NCI-H1930 (cell line): ENCODE data around the gene TTF1.
"Not testable (repeated sequence)": the region's sequence is repeated elsewhere in the genome, so short reads cannot be mapped to it uniquely, and the experiment has no call there.

Experiments
- DNase-seq, 2 experiments: peaks; one replicate each; lab custom pipeline; 2025; lab: John Stamatoyannopoulos, UW

The TTF1 gene

DNA sequence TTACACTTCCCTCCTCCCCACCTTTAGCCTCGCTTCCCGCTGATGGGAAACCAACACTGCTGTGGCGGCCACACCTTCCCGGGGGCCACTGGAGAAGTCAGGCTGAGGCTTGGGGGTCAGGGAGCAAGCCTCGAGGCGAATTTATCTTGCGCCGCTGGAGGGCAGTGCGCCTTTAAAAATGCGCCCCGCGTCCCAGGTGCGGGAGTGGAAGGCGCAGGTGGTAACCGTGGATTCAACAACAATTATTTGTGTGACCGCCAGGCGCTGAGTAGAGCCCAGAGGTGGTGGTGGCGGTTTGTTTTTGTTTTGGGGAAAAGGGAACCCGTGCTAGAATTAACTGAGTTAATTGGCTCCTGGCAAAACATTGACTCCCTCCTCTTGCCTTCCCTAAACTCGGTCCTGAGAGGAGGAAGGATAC lies 4.5 kb upstream of the TTF1 start:
- DNase-seq, result peak; percentile 60 to 64

DNA sequence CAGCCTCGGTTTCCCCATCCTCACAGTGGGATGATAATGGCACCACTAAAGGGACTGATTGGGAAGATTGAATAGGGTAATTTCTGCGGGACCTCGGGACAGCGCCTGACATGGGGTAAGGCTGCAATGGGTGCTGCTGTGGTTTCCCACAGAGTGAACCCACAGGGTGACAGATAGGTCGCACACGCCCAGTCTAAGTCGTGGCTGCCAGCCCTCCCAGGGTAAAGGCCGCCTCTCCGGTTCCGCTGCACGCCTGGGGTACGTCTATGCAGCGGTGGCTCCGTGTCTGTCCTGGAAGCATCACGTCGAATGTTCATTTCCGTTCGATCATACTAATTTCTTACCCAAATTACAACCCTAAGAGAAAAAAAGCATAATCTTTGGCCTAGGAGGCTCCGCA lies 4.0 kb upstream of the TTF1 start:
- no peak for DNase-seq

DNA sequence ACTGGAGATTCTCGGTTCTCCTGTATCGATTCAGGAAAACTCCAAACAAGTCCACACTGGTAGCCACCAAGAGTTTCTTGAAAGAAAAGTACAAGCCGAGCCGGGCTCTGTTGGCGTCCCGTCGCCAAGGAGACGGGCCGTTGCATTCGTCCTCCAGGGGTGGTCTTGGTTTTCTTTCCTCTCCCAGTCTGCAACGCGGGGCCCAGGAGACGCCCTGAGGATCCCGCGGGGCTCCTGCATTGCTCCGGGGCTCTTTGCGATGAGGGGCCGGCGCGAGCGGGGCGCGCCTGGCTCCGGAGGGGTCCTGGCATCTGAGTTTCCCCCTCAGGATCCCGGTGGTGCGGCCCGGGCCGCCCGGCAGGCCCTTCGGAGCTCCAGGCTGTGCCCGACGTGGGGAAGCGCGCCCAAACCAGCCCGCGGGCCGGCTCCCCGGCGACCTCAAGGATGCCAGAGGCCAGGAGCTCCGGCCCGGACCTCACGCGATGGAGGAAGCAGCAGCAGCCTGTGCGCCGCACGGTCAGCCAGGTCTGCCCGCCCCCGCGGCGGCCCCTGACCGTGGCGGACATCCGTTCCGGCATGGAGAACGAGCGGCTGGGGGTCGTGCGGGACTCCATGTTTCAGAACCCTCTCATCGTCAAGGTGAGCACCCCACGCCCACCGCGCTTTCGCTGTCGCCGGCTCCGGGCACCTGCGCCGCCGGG lies 3.3 kb upstream of the TTF1 start, which contains the start of gene CFAP77:
Gene CFAP77, plus strand, starts transcription at position 384 of the 701 bp plus-strand sequence. Its CDS starts 61 bp downstream, at position 445.
- DNase-seq, result peak; percentile 8 to 43

DNA sequence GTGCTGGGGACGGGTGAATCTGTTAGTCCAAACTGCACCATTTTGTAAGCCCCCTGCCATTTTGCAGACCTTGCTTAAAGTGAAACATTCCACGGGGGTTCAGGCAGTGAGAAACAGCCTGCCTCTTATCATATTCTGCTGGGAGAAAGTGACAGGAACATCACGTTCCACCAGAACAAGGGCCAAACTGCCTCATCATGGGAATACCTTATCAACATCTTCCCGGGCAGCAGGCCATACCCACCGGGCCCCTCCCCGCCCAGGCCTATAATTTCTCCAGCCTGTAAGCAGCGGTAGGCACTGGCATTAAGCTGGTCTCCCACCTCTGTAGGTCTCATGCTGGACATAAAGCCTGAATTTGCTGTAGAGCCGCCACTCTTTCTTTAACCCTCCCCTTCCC lies 1.9 kb upstream of the TTF1 start:
- no peak for DNase-seq

DNA sequence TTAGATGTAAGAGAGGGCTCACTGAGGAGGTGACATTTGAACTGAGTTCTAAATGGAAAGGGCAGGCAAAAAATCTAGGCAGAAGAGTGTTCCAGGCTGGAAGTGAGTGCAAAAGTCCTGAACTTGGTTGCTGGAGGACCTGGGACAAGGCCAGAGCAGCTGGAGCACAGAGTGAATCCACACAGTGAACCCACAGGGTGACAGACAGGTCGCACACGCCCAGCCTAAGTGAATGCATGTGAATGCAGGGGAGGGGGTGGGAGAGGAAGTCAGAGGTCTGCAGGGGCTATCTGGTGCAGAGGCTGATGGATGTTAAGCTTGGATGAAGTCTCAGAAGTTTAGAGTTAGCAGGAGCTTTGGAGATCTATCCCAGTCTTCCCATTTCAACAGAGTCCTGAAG lies 556 bp upstream of the TTF1 start:
- DNase-seq, result no peak

DNA sequence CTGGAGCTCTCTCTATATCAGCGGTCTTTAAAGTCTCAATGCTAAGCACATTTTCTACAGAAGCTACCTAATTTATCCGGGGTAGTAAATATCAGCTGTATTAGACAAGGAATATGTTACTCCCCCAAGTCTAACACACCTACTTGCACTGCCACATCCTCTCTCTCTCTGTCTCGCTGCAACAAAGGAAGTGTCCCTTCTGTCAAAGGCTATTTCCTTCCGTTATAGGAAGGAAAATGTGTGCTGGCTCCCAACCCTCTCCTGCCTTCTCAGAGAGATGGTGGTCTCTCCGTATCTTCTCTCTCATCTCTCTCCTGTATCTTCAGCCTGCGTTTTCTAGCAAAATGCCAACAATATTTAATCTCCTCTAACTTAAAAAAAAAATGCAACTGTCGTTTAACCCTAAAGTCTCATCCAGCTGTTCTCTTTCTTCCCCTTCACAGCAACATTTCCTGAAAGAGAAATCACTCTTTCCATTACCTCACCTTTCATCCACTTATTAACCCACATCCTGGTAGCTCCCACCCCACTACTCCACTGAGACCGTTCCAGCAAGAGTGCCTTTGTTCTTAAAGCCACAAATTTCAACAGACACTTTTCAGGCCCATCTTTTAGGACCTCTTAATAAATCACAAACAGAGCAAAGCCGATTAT lies 2.3 kb downstream of the TTF1 start:
- no peak for DNase-seq

DNA sequence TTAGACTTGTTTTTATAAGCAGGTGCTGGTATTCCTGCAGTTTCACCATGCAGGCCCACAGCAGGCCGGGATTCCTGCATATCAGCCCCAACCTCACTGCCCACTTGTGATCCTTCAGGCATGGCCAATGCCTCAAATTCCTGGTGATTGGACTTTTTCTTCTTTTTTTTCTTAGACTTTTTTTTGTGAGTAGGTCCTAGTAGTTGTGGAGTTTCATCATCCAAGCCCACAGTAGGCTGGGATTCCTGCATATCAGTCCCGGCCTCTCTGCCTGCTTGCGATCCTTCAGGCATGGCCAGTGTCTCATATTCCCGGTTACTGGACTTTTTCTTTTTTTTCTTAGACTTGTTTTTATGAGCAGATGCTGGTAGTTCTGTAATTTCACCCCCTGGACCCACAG lies 4.8 kb downstream of the TTF1 start:
- DNase-seq, result no peak

DNA sequence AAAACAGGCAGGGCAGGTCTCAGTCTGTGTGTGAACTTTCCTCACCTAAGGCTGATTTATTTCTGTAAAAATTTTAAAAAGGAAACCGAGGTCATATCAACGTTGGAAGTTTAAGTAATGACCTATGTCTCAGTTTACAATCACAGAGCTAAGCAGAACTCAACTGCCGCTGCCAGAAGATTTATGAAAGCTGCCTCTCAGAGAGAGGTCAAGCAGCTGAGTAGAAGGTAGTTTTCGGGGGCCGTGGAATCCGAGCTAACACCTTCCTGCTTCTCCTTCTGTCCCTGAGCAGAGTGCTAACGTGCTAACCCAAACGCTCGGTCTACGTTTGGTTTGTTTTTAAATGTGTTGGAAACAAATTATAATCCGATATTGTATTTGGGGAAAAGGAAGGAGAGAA lies 11.1 kb downstream of the TTF1 start:
- DNase-seq, result no peak

DNA sequence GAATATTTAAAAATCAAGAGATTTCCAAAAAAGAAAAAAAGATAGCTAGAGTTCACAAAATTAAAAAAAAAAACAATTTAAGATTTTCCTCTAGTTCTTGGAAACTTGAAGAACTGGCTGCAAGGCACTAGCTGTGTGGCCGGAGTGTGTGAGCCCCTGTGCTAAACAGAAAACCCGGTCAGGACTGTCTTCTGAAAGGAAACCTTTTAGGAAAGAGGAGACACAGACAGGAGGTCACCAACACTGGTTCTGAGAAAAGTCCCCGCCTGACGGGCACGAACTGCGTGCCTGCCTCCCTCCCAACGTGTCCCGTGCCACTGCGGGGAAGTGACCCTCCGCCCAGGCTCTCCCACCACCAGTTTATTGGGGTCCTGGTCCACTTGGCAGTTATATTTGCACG lies 15.2 kb downstream of the TTF1 start:
- no peak for DNase-seq

DNA sequence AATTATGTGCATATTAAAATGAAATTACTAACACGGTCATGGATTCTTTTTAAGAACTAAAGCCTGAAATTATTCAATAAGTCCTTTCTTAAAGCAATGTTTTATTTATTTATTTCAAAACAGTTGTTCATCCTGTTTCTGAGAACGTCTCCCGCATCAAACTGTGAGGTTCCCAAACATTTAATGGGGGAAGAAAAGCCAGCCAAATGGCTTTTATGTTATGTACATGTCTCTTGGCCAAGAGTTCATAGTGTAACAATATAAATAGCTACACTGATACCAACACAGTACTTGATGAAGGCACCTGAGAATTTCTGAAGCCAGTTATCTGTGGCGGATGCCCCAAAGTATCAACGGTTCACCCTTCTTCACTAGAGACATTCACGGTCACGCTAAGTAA lies 15.7 kb downstream of the TTF1 start:
- no peak for DNase-seq

DNA sequence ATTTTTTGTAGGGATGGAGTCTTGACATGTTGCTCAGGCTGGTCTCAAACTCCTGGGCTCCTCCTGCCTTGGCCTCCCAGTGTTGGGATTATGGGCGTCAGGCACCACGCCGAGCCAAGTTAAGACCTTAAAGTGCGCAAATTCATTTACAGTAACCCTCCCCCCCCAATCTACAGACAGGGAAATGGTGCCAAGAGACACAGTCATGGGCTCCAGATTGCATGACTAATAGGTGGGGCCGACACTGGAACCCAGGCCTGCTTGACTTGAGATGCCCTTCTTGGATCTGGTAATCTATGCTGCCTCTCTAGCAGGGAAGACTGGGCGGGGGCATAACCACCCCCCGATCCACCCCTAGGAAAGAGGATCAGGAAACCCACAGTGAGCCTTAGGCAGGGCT lies 19.5 kb downstream of the TTF1 start:
- DNase-seq, result no peak

DNA sequence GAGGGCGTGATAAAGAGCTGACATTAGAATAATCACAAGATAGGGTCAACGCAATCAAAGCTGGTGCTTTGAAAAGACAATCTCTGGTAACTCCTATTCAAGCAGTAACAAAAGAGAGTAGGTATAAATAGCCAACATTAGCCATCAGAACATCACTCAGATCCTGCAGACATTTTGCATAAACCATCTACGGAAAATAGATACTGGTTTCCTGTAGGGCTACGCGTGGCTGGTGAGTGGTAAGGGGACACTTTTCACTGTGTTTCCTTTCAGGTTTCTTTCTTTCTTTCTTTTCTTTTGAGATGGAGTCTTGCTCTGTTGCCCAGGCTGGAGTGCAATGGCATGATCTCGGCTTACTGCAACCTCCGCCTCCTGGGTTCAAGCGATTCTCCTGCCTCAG lies 22.3 kb downstream of the TTF1 start:
- no peak for DNase-seq

DNA sequence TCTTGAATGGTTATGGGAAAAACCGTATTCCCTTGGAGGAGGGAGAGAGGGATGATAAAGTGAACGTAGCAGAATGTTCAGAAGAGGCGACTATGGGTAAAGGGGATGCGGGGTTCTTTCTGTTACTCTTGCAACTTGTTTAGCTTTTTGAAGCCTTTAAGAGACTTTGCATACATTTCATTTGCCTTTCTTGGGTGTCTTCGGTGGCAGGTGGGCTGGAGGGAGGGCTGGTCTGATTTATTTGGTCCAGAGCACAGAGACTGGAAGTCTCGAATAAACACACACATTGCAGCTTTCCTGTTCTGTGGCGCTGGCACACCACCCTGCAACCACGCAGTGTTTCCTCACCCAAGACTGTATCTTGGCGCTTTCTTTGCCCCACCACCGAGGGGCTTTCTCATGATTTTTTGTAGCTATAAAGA lies 23.2 kb downstream of the TTF1 start:
- no peak for DNase-seq

DNA sequence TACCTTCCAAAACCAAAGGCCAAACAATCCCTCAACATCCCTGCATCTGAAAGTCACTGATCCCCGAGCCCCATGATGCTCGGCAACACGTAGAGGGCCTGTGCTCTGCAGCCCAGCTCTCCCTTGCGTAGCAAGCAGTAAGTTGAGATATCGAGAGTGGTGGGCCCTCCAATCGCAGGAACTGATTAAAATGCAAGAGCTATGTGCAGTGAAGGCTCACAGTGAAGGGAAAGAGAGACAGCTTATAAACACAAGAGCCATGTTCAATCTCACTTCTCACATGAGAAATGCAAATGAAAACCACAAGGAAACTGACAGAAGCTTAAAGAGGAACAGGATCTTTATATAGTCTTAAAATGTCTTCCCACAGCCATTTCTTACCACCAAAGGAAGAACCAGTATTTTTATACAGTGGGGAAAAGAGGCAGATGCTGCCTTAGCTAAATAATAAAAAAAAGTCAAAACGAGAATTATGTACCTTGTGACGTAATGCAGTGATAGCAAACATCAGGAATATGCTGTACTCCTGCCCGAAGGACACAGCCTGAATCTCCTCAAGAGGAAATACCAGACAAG lies 24.6 kb downstream of the TTF1 start:
- no peak for DNase-seq

DNA sequence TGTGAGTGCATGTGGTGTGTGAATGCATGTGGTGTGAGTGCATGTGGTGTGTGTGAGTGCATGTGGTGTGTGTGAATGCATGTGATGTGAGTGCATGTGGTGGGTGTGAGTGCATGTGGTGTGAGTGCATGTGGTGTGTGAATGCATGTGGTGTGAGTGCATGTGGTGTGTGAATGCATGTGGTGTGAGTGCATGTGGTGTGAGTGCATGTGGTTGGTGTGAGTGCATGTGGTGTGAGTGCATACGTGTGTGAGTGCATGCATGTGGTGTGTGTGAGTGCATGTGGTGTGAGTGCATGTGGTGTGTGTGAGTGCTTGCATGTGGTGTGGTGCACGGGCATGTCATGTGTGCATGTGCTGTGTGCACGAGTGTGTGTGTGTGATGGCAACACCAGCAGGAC lies 28.2 kb downstream of the TTF1 start:
- DNase-seq, result not testable (repeated sequence)

DNA sequence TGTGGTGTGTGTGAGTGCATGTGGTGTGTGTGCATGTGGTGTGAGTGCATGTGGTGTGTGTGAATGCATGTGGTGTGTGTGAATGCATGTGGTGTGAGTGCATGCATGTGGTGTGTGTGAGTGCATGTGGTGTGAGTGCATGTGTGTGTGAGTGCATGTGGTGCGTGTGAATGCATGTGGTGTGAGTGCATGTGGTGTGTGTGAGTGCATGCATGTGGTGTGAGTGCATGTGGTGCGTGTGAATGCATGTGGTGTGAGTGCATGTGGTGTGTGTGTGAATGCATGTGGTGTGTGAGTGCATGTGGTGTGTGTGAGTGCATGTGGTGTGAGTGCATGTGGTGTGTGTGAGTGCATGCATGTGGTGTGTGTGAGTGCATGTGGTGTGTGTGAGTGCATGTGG lies 28.9 kb downstream of the TTF1 start:
- DNase-seq, result not testable (repeated sequence)

DNA sequence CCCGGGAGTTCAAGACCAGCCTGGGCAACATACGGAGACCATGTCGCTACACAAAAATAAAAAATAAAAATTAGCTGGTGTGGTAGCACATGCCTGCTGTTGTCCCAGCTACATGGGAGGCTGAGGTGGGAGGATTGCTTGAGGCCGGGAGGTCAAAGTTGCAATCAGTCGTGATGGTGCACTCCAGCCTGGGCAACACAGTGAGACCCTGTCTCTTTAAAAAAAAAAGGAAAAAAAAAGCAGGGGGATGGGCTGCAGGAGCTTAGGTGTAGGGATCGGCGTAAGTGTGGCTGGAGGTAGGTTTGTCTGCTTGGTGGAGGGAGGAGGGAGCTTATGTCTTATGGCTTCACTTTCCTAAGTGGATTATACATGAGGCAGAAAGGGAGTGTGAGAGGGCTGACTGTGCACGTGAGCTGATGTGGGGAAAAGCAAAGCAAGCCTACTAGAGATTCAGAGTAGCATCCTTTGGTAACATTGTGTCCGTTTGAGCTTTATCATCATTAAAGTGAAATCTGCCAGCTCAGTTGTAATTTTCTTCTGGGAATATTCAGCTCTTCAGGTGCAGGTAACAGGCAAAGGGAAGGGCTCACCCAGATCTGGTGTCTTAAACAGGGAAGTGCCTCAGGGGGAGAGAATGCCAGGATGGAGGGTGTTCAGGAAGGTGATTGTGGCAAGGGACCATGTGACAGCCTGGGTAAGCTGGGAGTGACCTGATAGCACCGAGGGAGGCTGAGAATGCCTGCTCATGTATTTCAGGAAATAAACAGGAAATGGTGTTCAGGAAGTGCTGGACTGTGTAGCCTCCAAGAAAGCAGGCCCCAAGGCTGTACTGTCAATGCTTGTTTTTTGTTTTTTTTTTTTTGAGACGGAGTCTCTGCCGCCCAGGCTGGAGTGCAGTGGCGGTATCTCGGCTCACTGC lies 34.2 kb downstream of the TTF1 start:
- DNase-seq, result no peak

DNA sequence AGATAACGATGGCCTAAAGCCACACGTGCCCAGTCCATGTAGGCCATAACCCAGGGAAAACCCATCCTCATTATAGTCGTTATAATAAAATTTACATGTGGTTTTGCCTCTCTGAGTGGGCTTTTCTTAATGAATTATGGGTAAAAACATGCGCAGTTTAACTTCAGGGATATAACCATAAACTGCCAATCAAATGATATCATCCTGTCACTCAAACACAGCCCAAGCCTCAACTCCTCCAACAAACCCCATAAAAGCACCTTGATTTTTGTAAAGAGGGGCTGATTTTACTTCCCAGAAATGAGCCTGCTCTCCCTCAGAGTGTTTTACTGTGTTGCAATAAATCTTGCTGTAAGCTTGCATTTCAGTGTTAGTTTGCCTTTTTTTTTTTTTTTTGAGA lies 36.0 kb downstream of the TTF1 start:
- DNase-seq, result no peak

DNA sequence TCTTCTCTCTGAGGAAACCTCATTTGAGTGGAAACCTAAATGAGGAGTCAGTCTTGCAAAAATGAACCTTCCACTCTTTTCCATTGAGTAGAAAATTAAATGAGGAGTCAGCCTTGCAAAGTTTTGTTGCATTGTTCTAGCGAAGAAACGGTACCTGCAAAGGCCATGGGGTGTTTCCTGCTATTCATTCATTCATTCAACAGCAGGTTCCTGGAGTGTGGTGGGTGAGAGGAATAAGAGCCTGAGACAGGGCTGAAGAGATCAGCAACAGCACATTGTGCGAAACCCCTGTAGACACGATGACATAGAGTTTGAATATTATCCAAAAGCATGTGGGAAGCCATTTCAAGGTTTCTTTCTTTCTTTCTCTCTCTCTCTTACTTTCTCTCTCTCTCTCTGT lies 37.2 kb downstream of the TTF1 start:
- no peak for DNase-seq

DNA sequence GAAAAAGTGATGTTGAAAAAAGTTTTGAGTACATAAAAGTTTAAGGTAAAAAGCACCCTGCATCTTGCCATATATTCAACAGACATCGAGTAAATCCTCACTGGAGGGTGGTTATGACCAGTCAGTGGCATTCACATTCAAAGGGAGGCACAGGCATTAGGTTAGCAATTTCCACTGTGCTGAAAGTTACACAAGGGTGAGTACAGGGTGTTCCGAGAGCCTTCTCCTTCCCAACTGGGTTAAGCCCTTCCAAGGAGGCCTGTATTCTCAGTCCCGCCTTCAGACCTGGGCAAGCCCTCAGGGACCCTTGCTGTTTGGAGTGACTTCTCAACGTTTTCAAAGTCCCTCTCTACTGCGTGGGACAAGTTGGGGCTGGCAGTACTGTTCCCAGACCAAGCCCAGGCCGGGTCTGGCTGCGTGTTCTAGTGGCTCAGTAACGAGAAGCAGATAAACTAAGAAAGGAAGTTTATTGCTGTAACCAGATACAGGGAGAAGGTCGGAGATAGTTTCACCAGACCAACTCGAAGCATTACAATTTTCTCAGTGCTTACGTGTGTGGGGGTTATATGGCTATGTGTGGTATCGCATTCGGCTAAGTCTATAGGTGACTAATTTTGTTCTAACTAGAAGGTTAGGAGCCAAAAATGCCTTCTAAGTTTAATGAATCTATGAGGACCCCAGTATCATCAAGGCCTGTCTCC lies 38.9 kb downstream of the TTF1 start:
- DNase-seq, result no peak

DNA sequence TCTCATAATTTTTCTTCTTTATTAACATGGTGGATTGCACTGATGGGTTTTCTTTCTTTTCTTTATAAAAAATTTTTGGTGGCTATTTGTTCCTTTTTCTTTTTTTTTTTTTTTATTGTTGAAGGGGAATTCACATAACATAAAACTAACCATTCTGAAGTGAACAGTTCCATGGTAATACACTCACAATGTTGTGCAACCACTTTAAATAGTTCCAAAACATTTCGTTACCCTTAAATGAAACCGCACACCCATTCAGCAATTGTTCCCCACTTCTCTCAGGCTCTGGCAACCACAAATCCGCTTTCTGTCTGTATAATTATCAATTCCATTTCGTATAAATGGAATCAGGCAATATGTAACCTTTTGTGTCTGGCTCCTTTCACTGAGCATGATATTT lies 40.2 kb downstream of the TTF1 start:
- no peak for DNase-seq

DNA sequence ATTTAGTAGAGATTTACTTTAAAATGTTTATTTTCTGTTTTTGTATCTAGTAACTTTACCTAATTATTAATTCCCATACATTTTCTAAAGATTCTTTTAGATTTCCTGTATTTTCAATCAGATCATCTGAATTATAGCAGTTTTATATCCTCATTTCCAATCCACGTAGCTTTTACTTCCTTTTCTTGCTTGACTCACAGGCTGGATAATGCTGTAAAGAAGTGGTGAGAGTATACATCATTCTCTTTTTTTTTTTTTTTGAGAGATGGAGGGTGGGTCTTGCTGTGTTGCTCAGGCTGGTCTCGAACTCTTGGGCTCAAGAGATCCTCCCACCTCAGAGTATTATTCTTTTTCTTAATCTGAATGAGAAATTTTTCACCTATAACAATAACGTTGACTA lies 40.7 kb downstream of the TTF1 start:
- no peak for DNase-seq
